ENCODE measurements around the gene LENG8.

LENG8 gene

DNA sequence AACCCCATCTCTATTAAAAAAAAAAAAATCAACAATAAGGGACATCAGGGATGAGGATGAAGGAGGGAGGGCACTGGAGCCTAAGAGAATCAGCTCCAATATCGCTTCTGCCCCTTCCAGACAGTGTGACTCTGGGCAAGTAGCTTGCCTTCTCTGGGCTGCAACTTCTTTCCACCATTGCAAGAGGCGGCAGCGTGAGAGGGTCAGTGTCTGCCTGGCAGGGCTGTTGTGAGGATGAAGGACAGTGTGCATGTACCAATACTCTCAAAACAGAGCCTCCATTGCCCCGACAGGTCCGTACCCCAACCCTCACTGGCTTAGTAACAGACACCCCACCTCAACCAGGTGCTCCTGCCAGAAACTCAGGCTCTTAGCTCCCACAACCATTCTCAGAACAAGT lies 15.3 kb upstream of the LENG8 start:
- H3K27ac Mint-ChIP-seq, result no peak overlapping the region
- TF ChIP-seq, protein P1, sequence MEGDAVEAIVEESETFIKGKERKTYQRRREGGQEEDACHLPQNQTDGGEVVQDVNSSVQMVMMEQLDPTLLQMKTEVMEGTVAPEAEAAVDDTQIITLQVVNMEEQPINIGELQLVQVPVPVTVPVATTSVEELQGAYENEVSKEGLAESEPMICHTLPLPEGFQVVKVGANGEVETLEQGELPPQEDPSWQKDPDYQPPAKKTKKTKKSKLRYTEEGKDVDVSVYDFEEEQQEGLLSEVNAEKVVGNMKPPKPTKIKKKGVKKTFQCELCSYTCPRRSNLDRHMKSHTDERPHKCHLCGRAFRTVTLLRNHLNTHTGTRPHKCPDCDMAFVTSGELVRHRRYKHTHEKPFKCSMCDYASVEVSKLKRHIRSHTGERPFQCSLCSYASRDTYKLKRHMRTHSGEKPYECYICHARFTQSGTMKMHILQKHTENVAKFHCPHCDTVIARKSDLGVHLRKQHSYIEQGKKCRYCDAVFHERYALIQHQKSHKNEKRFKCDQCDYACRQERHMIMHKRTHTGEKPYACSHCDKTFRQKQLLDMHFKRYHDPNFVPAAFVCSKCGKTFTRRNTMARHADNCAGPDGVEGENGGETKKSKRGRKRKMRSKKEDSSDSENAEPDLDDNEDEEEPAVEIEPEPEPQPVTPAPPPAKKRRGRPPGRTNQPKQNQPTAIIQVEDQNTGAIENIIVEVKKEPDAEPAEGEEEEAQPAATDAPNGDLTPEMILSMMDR (IDR thresholded peaks at IDR 0.05), result no peak
- no peaks in the 10 kb centered on the region for H3K9me3 Mint-ChIP-seq
- DNase-seq, result no peak
- no peak overlapping the region for H3K4me3 Mint-ChIP-seq
- H3K36me3 Mint-ChIP-seq (ENCODE audit: low read depth), result peaks cover 10% of the 10 kb centered on the region
- peaks cover 3% of the 10 kb centered on the region for H3K27me3 Mint-ChIP-seq (ENCODE audit: low read depth, poor library complexity)
- peaks cover 51% of the 10 kb centered on the region for H3K4me1 Mint-ChIP-seq

DNA sequence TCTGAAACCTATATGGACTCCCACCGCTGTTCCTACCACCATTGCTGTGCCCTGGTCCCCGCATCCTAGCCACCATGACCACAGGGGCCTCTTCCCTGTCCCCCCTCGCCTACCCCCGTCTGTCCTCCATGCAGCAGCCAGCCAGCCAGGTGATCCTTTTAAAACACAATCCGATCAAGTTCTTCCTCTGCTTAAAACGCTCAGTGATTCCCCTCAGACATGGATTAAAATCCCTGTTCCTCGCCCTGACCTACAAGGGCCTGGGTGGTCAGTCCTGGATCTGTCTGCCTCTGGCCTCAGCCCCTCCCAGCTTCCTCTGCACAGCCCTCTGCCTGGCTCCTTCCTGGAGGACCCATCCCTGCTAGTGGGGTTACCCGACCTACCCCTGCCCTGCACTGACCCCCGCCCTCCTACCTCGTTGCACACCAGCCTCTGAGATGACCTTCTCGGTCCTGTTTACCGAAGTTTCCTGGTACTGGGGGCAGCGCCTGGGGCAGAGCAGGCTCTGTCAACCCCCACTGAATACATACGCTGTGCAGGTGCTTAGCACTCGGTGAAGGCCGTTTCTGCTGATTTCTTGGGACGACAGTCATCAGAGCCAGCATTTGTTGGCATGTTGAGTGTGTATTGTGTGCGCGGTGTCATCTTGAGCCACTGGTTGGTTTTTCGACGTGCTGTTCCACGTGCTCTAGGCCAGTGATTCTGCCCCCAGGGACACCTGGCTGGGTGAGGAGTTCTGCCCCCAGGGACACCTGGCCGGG lies 14.7 kb upstream of the LENG8 start:
- Mint-ChIP-seq H3K27ac (peak overlapping the region; percentile 58), H3K36me3 (ENCODE audit: low read depth) (peaks cover 10% of the 10 kb centered on the region), H3K9me3 (no peaks in the 10 kb centered on the region), H3K4me3 (no peak overlapping the region), H3K4me1 (peaks cover 53% of the 10 kb centered on the region), H3K27me3 (ENCODE audit: low read depth, poor library complexity) (peaks cover 3% of the 10 kb centered on the region)
- TF ChIP-seq, protein P1 (IDR thresholded peaks at IDR 0.05), result no peak
- DNase-seq, result no peak

DNA sequence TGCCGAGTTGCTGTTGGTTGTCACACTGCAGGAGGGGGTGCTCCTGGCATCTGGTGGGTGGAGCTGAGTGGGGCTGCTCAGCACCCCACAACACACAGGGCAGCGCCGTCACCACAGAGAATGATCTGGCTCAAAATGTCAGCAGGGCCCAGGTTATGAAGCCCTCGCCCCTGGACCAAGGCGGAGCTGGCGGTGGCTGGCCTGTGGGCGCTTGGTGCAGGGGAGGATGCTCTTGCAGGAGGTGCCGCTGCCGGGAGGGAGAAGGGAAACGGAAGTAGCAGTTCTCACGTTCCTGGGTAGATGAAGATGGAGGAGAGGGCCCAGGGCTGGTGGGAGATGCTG lies 14.2 kb upstream of the LENG8 start:
- TF ChIP-seq, protein P1 (IDR thresholded peaks at IDR 0.05), result no peak
- Mint-ChIP-seq H3K27ac (no peak overlapping the region), H3K27me3 (ENCODE audit: low read depth, poor library complexity) (peaks cover 6% of the 10 kb centered on the region), H3K4me1 (peaks cover 53% of the 10 kb centered on the region), H3K4me3 (no peak overlapping the region), H3K36me3 (ENCODE audit: low read depth) (peaks cover 10% of the 10 kb centered on the region), H3K9me3 (no peaks in the 10 kb centered on the region)
- DNase-seq, result no peak

DNA sequence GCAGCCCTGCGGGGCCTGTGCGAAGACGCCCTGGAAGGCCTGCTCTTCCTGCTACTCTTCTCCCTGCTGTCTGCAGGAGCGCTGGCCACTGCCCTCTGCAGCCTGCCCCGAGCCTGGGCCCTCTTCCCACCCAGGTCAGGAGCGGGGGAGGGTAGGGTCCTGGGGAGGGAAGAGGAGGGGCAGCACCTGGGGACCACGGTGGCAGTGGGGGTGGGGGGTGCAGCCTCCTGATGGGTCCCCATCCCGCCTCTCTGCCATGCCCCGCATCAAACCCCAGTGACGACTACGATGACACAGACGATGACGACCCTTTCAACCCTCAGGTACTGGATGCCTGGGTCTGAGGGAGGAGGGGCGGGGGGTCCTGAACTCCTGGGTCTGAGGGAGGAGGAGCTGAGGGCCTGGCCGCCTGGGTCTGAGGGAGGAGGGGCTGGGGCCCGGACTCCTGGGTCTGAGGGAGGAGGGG lies 13.4 kb upstream of the LENG8 start:
- Mint-ChIP-seq H3K27ac (no peak overlapping the region), H3K4me3 (no peak overlapping the region), H3K9me3 (no peaks in the 10 kb centered on the region), H3K4me1 (peaks cover 53% of the 10 kb centered on the region), H3K27me3 (ENCODE audit: low read depth, poor library complexity) (peaks cover 6% of the 10 kb centered on the region), H3K36me3 (ENCODE audit: low read depth) (peaks cover 10% of the 10 kb centered on the region)
- TF ChIP-seq, protein P1 (IDR thresholded peaks at IDR 0.05), result no peak
- DNase-seq, result no peak

DNA sequence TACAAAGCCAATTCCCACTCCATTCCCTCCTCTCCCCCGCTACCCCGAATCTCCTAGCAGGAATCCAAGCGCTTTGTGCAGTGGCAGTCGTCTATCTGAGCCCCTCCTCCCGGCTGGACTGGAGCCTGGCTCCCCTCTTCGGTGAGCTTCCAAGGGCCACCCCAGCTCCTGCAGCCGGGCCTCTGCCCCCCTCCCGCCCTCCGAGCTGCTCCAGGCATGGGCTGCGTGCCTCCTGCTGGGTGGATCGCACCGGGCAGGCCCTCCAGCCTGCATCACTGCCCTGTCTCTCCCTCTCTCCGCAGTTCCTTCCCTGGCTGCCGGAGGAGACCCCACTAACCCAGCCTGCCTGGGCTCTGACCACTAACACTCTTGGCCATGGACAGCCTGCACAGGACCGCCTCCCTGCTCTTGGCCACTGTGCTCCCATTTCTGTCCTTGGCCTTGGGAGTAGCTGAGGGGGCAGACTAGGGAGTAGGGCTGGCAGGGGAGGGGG lies 12.9 kb upstream of the LENG8 start:
- H3K27ac Mint-ChIP-seq, result no peak overlapping the region

More for the DNA sequence above, 12.9 kb upstream of the LENG8 start:
- TF ChIP-seq, protein P1 (IDR thresholded peaks at IDR 0.05), result no peak
- Mint-ChIP-seq H3K36me3 (ENCODE audit: low read depth) (peaks cover 10% of the 10 kb centered on the region), H3K27me3 (ENCODE audit: low read depth, poor library complexity) (peaks cover 5% of the 10 kb centered on the region), H3K4me3 (peak overlapping the region; percentile 42), H3K4me1 (peaks cover 51% of the 10 kb centered on the region), H3K9me3 (no peaks in the 10 kb centered on the region)
- no peak for DNase-seq

Data from nephron progenitor cell (in vitro differentiated cells).